Measurements from ENCODE around the gene NEUROG1. TPM values are rescaled to one million over a fixed set of nuclear protein-coding genes. Genes with fewer than 3 reads are reported as not detected.

The NEUROG1 gene
- total RNA-seq, 3 donors from 2014 or later (not counting 1 experiment from before 2014, with no cell fraction given) = not detected

GRCh38 chr5:135557076-135557838, 21.5 kb upstream of the NEUROG1 start:
- no peak overlapping the region for H3K4me3 ChIP-seq (ENCODE audit: low read length)
- intact Hi-C loops (cut with micrococcal nuclease) = no loop called here
- H3K36me3 ChIP-seq (ENCODE audit: control insufficient read depth, insufficient read depth, low read length) = no peaks in the 10 kb centered on the region
- no peaks in the 10 kb centered on the region for H3K36me3 Mint-ChIP-seq
- 81% methylated on average over 11 of the region's 11 CpGs for WGBS (ENCODE audit: insufficient coverage)
- H3K27ac Mint-ChIP-seq = no peak overlapping the region
- peaks cover 4% of the 10 kb centered on the region for H3K4me1 ChIP-seq (ENCODE audit: control insufficient read depth, insufficient read depth, low read length)
- ATAC-seq (no peak), DNase-seq (no peak)
- H3K4me1 Mint-ChIP-seq = peaks cover 5 to 7% of the 10 kb centered on the region in 2 donors
- no peak overlapping the region for H3K4me3 Mint-ChIP-seq
- H3K9me3 Mint-ChIP-seq = no peaks in the 10 kb centered on the region
- no peaks in the 10 kb centered on the region for H3K9me3 ChIP-seq (ENCODE audit: control insufficient read depth, insufficient read depth, low read length)
- H3K27ac ChIP-seq (ENCODE audit: low read length) = no peak overlapping the region
- H3K27me3 Mint-ChIP-seq (ENCODE audit: low read depth in 2 of 2) = peaks cover 16 to 48% of the 10 kb centered on the region in 2 donors
- H3K27me3 ChIP-seq (ENCODE audit: control insufficient read depth, insufficient read depth, low read length) = peaks cover 2% of the 10 kb centered on the region
- TF ChIP-seq, protein P1, sequence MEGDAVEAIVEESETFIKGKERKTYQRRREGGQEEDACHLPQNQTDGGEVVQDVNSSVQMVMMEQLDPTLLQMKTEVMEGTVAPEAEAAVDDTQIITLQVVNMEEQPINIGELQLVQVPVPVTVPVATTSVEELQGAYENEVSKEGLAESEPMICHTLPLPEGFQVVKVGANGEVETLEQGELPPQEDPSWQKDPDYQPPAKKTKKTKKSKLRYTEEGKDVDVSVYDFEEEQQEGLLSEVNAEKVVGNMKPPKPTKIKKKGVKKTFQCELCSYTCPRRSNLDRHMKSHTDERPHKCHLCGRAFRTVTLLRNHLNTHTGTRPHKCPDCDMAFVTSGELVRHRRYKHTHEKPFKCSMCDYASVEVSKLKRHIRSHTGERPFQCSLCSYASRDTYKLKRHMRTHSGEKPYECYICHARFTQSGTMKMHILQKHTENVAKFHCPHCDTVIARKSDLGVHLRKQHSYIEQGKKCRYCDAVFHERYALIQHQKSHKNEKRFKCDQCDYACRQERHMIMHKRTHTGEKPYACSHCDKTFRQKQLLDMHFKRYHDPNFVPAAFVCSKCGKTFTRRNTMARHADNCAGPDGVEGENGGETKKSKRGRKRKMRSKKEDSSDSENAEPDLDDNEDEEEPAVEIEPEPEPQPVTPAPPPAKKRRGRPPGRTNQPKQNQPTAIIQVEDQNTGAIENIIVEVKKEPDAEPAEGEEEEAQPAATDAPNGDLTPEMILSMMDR (IDR thresholded peaks at IDR 0.05) = no peak

- H3K27me3 Mint-ChIP-seq (ENCODE audit: low read depth in 2 of 2) = peaks cover 21 to 54% of the 10 kb centered on the region in 2 donors
- H3K36me3 Mint-ChIP-seq = no peaks in the 10 kb centered on the region
Measured at GRCh38 chr5:135556620-135557019, 20.9 kb upstream of the NEUROG1 start.

GRCh38 chr5:135555530-135555929, 19.8 kb upstream of the NEUROG1 start:
- no peaks in the 10 kb centered on the region for H3K9me3 ChIP-seq (ENCODE audit: control insufficient read depth, insufficient read depth, low read length)
- intact Hi-C loops (cut with micrococcal nuclease) = no loop called here
- no peak overlapping the region for H3K4me3 ChIP-seq (ENCODE audit: low read length)
- no peak overlapping the region for H3K27ac Mint-ChIP-seq
- no peaks in the 10 kb centered on the region for H3K9me3 Mint-ChIP-seq
- H3K4me3 Mint-ChIP-seq = no peak overlapping the region
- H3K27ac ChIP-seq (ENCODE audit: low read length) = no peak overlapping the region
- no peaks in the 10 kb centered on the region for H3K36me3 Mint-ChIP-seq
- no peaks in the 10 kb centered on the region for H3K36me3 ChIP-seq (ENCODE audit: control insufficient read depth, insufficient read depth, low read length)
- no peaks in the 10 kb centered on the region for H3K4me1 ChIP-seq (ENCODE audit: control insufficient read depth, insufficient read depth, low read length)
- H3K27me3 ChIP-seq (ENCODE audit: control insufficient read depth, insufficient read depth, low read length) = peaks cover 2% of the 10 kb centered on the region
- TF ChIP-seq, protein P1 (IDR thresholded peaks at IDR 0.05) = no peak
- peaks cover 23 to 51% of the 10 kb centered on the region in 2 donors for H3K27me3 Mint-ChIP-seq (ENCODE audit: low read depth in 2 of 2)
- ATAC-seq (no peak), DNase-seq (no peak)
- peaks cover under 1% of the 10 kb centered on the region in 2 donors for H3K4me1 Mint-ChIP-seq
- WGBS (ENCODE audit: insufficient coverage) = 83% methylated on average over 2 of the region's 2 CpGs

More at GRCh38 chr5:135556620-135557019, 20.9 kb upstream of the NEUROG1 start:
- Mint-ChIP-seq H3K4me1 (peaks cover 5 to 7% of the 10 kb centered on the region in 2 donors), H3K9me3 (no peaks in the 10 kb centered on the region), H3K4me3 (no peak overlapping the region), H3K27ac (no peak overlapping the region)
- H3K27me3 ChIP-seq (ENCODE audit: control insufficient read depth, insufficient read depth, low read length) = peaks cover 2% of the 10 kb centered on the region
- intact Hi-C loops (cut with micrococcal nuclease) = no loop called here
- H3K27ac ChIP-seq (ENCODE audit: low read length) = no peak overlapping the region
- TF ChIP-seq, protein P1 (IDR thresholded peaks at IDR 0.05) = no peak
- DNase-seq (no peak), ATAC-seq (no peak)
- H3K4me3 ChIP-seq (ENCODE audit: low read length) = no peak overlapping the region
- H3K9me3 ChIP-seq (ENCODE audit: control insufficient read depth, insufficient read depth, low read length) = no peaks in the 10 kb centered on the region
- no peaks in the 10 kb centered on the region for H3K36me3 ChIP-seq (ENCODE audit: control insufficient read depth, insufficient read depth, low read length)
- 81% methylated on average over 7 of the region's 7 CpGs for WGBS (ENCODE audit: insufficient coverage)
- H3K4me1 ChIP-seq (ENCODE audit: control insufficient read depth, insufficient read depth, low read length) = peaks cover 4% of the 10 kb centered on the region

Measured in natural killer cell (primary cell).